ENCODE measurements around the gene KCNH1. TPM values are rescaled to one million over a fixed set of nuclear protein-coding genes. Genes with fewer than 3 reads are reported as not detected.
A peak's percentile ranks its signal among the peaks of the same experiment; 100 is the strongest.

Gene KCNH1
- total RNA-seq, 2 donors from 2014 or later: 3.2 to 3.5 TPM

DNA sequence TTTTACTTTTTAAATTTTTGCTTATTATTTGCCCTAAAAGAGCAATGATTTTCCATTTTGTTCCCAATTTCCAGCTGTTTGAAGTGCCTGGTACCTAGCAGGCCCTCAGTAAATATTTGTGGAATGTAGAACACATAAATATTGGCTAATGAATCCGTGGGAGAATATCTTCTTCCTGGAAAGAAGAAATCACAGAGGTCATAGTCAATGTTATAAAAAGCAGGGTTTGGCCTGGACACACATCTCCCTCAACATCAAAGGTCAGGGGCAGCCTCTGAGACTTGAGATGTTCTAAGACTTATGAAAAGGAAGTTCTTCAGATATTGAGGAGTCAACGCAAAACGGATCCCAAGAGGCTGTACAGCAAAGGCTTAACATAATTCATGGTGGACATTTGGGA, 447.1 kb downstream of the KCNH1 start:
- Histone ChIP-seq H3K36me3 (ENCODE audit: control insufficient read depth, insufficient read depth, low read length) (no peaks in the 10 kb centered on the region), H3K4me1 (ENCODE audit: control insufficient read depth, insufficient read depth, low read length) (no peaks in the 10 kb centered on the region), H3K9me3 (ENCODE audit: control insufficient read depth, low read length) (no peaks in the 10 kb centered on the region), H3K9ac (ENCODE audit: extremely low read depth, low read length, poor library complexity, severe bottlenecking) (no peak overlapping the region), H3K4me3 (ENCODE audit: low read length) (no peak overlapping the region), H3K27ac (ENCODE audit: low read depth, low read length) (no peak overlapping the region), H3K27me3 (ENCODE audit: control insufficient read depth, insufficient read depth, low read length, poor library complexity, severe bottlenecking) (no peaks in the 10 kb centered on the region)
- Mint-ChIP-seq H3K9me3 (no peaks in the 10 kb centered on the region), H3K4me1 (no peaks in the 10 kb centered on the region), H3K27ac (no peak overlapping the region), H3K4me3 (no peak overlapping the region), H3K36me3 (ENCODE audit: low read depth) (no peaks in the 10 kb centered on the region), H3K27me3 (ENCODE audit: insufficient read depth) (peaks cover 5% of the 10 kb centered on the region)
- TF ChIP-seq, protein P1, sequence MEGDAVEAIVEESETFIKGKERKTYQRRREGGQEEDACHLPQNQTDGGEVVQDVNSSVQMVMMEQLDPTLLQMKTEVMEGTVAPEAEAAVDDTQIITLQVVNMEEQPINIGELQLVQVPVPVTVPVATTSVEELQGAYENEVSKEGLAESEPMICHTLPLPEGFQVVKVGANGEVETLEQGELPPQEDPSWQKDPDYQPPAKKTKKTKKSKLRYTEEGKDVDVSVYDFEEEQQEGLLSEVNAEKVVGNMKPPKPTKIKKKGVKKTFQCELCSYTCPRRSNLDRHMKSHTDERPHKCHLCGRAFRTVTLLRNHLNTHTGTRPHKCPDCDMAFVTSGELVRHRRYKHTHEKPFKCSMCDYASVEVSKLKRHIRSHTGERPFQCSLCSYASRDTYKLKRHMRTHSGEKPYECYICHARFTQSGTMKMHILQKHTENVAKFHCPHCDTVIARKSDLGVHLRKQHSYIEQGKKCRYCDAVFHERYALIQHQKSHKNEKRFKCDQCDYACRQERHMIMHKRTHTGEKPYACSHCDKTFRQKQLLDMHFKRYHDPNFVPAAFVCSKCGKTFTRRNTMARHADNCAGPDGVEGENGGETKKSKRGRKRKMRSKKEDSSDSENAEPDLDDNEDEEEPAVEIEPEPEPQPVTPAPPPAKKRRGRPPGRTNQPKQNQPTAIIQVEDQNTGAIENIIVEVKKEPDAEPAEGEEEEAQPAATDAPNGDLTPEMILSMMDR (conservative IDR thresholded peaks at IDR 0.05): no peak
- no peak for DNase-seq
- WGBS, 2 experiments (ENCODE audit: insufficient coverage in 1 of 2, insufficient read length in 1 of 2): 85% methylated on average over 3 of the region's 3 CpGs; no CpG with 5 or more reads in 1 of the 2 experiments

DNA sequence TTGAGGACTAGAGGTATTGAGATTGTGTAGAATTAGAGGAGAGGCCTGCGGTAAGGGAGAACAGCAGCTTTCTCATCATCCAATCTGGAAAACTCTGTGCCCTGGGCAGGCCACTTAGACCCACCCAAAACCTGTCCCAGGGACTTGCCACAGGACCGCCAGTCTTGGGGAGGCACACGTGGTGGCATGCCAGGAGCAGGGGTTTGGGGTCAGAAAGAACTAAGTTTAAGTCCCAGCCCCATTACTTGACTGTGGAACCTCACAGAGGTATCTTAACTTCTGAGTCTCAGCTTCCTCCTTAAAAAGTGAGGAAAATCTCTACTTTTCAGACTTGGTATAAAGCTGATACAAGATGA, 448.7 kb downstream of the KCNH1 start:
- Mint-ChIP-seq H3K9me3 (no peaks in the 10 kb centered on the region), H3K27me3 (ENCODE audit: insufficient read depth) (peaks cover 2% of the 10 kb centered on the region), H3K4me3 (no peak overlapping the region), H3K4me1 (no peaks in the 10 kb centered on the region), H3K36me3 (ENCODE audit: low read depth) (no peaks in the 10 kb centered on the region), H3K27ac (no peak overlapping the region)
- TF ChIP-seq, protein P1 (conservative IDR thresholded peaks at IDR 0.05): no peak
- no peaks in the 10 kb centered on the region for H3K36me3 ChIP-seq (ENCODE audit: control insufficient read depth, insufficient read depth, low read length)
- no peaks in the 10 kb centered on the region for H3K4me1 ChIP-seq (ENCODE audit: control insufficient read depth, insufficient read depth, low read length)
- WGBS, 2 experiments (ENCODE audit: insufficient coverage in 1 of 2, insufficient read length in 1 of 2): 92 to 94% methylated on average over 2 to 3 of the region's 3 CpGs
- H3K9ac ChIP-seq (ENCODE audit: extremely low read depth, low read length, poor library complexity, severe bottlenecking): no peak overlapping the region
- DNase-seq: peak; percentile 12
- H3K9me3 ChIP-seq (ENCODE audit: control insufficient read depth, low read length): no peaks in the 10 kb centered on the region
- no peaks in the 10 kb centered on the region for H3K27me3 ChIP-seq (ENCODE audit: control insufficient read depth, insufficient read depth, low read length, poor library complexity, severe bottlenecking)
- no peak overlapping the region for H3K4me3 ChIP-seq (ENCODE audit: low read length)
- H3K27ac ChIP-seq (ENCODE audit: low read depth, low read length): no peak overlapping the region

DNA sequence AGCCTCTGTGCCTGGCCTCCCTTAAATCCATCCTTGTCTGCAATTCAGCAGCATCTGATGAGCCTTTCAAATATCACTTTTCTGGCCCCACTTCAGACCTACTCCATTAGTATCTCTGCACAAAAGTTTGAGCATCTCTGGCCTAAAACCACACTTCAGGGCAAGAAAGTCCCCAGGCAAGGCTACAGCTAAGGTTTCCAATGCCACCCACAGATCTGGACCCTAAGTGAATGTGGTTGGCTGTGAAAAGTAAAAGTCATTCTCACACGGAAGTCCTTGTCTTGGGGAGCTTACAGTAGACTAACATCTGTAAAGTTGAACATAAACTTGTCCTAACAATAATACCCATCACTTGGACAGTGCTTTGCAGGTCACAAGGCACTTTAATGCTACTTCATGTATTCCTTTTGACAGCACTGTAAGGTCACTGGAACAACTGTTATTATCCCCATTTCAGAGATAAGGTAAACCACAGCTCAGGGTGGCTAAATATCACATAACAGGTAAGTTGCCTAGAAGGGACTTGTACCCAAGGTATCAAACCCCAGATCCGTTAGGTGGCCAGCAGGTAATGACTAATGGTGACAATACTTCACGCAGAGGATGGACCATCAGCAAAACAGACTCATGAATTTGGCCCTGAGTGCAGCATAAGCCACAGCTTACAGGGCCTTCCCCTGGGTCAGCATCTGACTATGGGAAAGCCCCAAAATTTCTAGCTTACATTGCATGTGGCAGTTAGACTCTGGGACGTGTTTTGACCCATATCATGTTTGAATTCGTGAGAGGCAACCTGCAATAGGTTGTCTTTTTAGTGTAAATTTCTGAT, 449.3 kb downstream of the KCNH1 start:
- H3K9me3 ChIP-seq (ENCODE audit: control insufficient read depth, low read length): no peaks in the 10 kb centered on the region
- no peaks in the 10 kb centered on the region for H3K36me3 Mint-ChIP-seq (ENCODE audit: low read depth)
- DNase-seq: no peak
- no peaks in the 10 kb centered on the region for H3K4me1 ChIP-seq (ENCODE audit: control insufficient read depth, insufficient read depth, low read length)
- 68 to 71% methylated on average over 5 of the region's 5 CpGs for WGBS, 2 experiments (ENCODE audit: insufficient coverage in 1 of 2, insufficient read length in 1 of 2)
- H3K27me3 ChIP-seq (ENCODE audit: control insufficient read depth, insufficient read depth, low read length, poor library complexity, severe bottlenecking): no peaks in the 10 kb centered on the region
- H3K4me3 ChIP-seq (ENCODE audit: low read length): no peak overlapping the region
- no peak overlapping the region for H3K4me3 Mint-ChIP-seq
- H3K9ac ChIP-seq (ENCODE audit: extremely low read depth, low read length, poor library complexity, severe bottlenecking): no peak overlapping the region
- no peak overlapping the region for H3K27ac Mint-ChIP-seq
- H3K4me1 Mint-ChIP-seq: no peaks in the 10 kb centered on the region
- H3K27ac ChIP-seq (ENCODE audit: low read depth, low read length): no peak overlapping the region
- no peaks in the 10 kb centered on the region for H3K9me3 Mint-ChIP-seq
- TF ChIP-seq, protein P1 (conservative IDR thresholded peaks at IDR 0.05): no peak
- H3K36me3 ChIP-seq (ENCODE audit: control insufficient read depth, insufficient read depth, low read length): no peaks in the 10 kb centered on the region
- H3K27me3 Mint-ChIP-seq (ENCODE audit: insufficient read depth): peaks cover 2% of the 10 kb centered on the region

Measured in endodermal cell (in vitro differentiated cells).